ENCODE results near the gene SNX32. TPM values are rescaled to one million over a fixed set of nuclear protein-coding genes. Genes with fewer than 3 reads are reported as not detected.

Gene SNX32
- total RNA-seq = 1 to 10 TPM in 1 of 2 donors, under 1 TPM in 1; 0.69 to 2.3 TPM

GRCh38 chr11:65833297-65834030 is at the start of gene SNX32:
TSS of gene SNX32 (plus strand) at chr11:65833963. CDS start at chr11:65834066, 103 bp downstream.

GRCh38 chr11:65786786-65787636 is 46.8 kb upstream of the SNX32 start, which contains the start of gene OVOL1:
TSS of gene OVOL1 (plus strand) at chr11:65787063. CDS start at chr11:65787374, 311 bp downstream.

GRCh38 chr11:65857853-65858680 is 24.3 kb downstream of the SNX32 start, which contains the start of gene CFL1:
TSS of gene CFL1 (minus strand) at chr11:65858180. CDS start at chr11:65858099, 81 bp downstream.

GRCh38 chr11:65860278-65861164 is 26.8 kb downstream of the SNX32 start, which contains the start of gene MUS81:
TSS of gene MUS81 (plus strand) at chr11:65860433. CDS start at chr11:65860754, 321 bp downstream.

GRCh38 chr11:65872586-65873317 is 39.0 kb downstream of the SNX32 start, which contains the start of gene EFEMP2:
TSS of gene EFEMP2 (minus strand) at chr11:65872800. CDS start at chr11:65872354, 446 bp downstream.

GRCh38 chr11:65879617-65880016 is 45.9 kb downstream of the SNX32 start, which contains the start of gene CTSW:
TSS of gene CTSW (plus strand) at chr11:65879837. CDS start at chr11:65879855, 18 bp downstream.

GRCh38 chr11:65888163-65888814 is 54.5 kb downstream of the SNX32 start, which contains the start of gene FIBP:
TSS of gene FIBP (minus strand) at chr11:65888471. CDS start at chr11:65888418, 53 bp downstream.

GRCh38 chr11:65890324-65891218 is 56.8 kb downstream of the SNX32 start, which contains the start of gene CCDC85B:
TSS of gene CCDC85B (plus strand) at chr11:65890673. CDS start at chr11:65890784, 111 bp downstream.

GRCh38 chr11:65900125-65900898 is 66.5 kb downstream of the SNX32 start, which contains the start of gene FOSL1:
TSS of gene FOSL1 (minus strand) at chr11:65900388. CDS start at chr11:65900339, 49 bp downstream.

Other genes with a start within 250 kb of the SNX32 start
- under 1 TPM; 0.33 to 0.34 TPM for gene KCNK7, start 238.2 kb upstream of the SNX32 start, total RNA-seq
- gene MAP3K11, start 219.7 kb upstream of the SNX32 start, total RNA-seq = 100 to 1,000 TPM; 115 to 242 TPM
- gene PCNX3, start 218.2 kb upstream of the SNX32 start, total RNA-seq = 10 to 100 TPM; 30.3 to 34.3 TPM
- 10 to 100 TPM; 28.0 to 31.7 TPM for gene SIPA1, start 195.9 kb upstream of the SNX32 start, total RNA-seq
- gene RELA, start 171.0 kb upstream of the SNX32 start, total RNA-seq = 10 to 100 TPM; 27.3 to 35.8 TPM
- 10 to 100 TPM; 58.3 to 58.5 TPM for gene KAT5, start 121.7 kb upstream of the SNX32 start, total RNA-seq
- gene RNASEH2C, start 113.2 kb upstream of the SNX32 start, total RNA-seq = 10 to 100 TPM; 51.0 to 78.1 TPM
- 10 to 100 TPM; 40.6 to 74.3 TPM for gene AP5B1, start 53.0 kb upstream of the SNX32 start, total RNA-seq
- not detected for gene OVOL1, start 46.9 kb upstream of the SNX32 start, total RNA-seq
- gene CFL1, start 24.2 kb downstream of the SNX32 start, total RNA-seq = 1,000 to 10,000 TPM; 1,026 to 1,378 TPM
- 10 to 100 TPM; 37.9 to 51.0 TPM for gene MUS81, start 26.5 kb downstream of the SNX32 start, total RNA-seq
- 1 to 10 TPM; 4.3 to 6.5 TPM for gene EFEMP2, start 38.8 kb downstream of the SNX32 start, total RNA-seq
- not detected for gene CTSW, start 45.9 kb downstream of the SNX32 start, total RNA-seq
- 100 to 1,000 TPM; 126 to 165 TPM for gene FIBP, start 54.5 kb downstream of the SNX32 start, total RNA-seq
- 10 to 100 TPM; 24.8 to 28.6 TPM for gene CCDC85B, start 56.7 kb downstream of the SNX32 start, total RNA-seq
- gene FOSL1, start 66.4 kb downstream of the SNX32 start, total RNA-seq = 10 to 100 TPM in 1 of 2 donors, 1 to 10 TPM in 1; 1.4 to 39.6 TPM
- gene C11orf68, start 85.1 kb downstream of the SNX32 start, total RNA-seq = 10 to 100 TPM; 13.8 to 14.3 TPM
- 100 to 1,000 TPM in 1 of 2 donors, 10 to 100 TPM in 1; 51.3 to 109 TPM for gene DRAP1, start 85.5 kb downstream of the SNX32 start, total RNA-seq
- not detected for gene TSGA10IP, start 111.5 kb downstream of the SNX32 start, total RNA-seq
- gene SART1, start 127.8 kb downstream of the SNX32 start, total RNA-seq = 10 to 100 TPM; 27.9 to 30.3 TPM
- 10 to 100 TPM; 28.6 to 52.6 TPM for gene EIF1AD, start 168.2 kb downstream of the SNX32 start, total RNA-seq
- gene BANF1, start 168.5 kb downstream of the SNX32 start, total RNA-seq = 10 to 100 TPM; 10.3 to 27.6 TPM
- gene CST6, start 178.0 kb downstream of the SNX32 start, total RNA-seq = not detected
- gene CATSPER1, start 192.5 kb downstream of the SNX32 start, total RNA-seq = not detected
- not detected for gene GAL3ST3, start 215.2 kb downstream of the SNX32 start, total RNA-seq
- gene SF3B2, start 218.4 kb downstream of the SNX32 start, total RNA-seq = 100 to 1,000 TPM; 173 to 199 TPM
- gene PACS1, start 236.3 kb downstream of the SNX32 start, total RNA-seq = 10 to 100 TPM; 18.2 to 22.6 TPM

All from melanocyte of skin (primary cell).